HepG2 (cell line): Measurements from ENCODE around the gene MUCL3. TPM values are rescaled to one million over a fixed set of nuclear protein-coding genes. Genes with fewer than 3 reads are reported as not detected.

Experiments used
- ATAC-seq: fragments of 200-7000 bp; cut with Tn5 transposase; 3 replicates; pipeline ENCODE4 v1.9.1; 2020; ENCODE audit warnings: mild to moderate bottlenecking, moderate library complexity
- Bru-seq: library from RNA; stranded (reverse); fragments of 400-500 nt; gene quantifications from one replicate; lab custom pipeline; 2021; lab: Mats Ljungman, UMichigan
- BruChase-seq, 2 experiments: library from RNA; stranded (reverse); fragments of 400-500 nt; gene quantifications; one replicate each; lab custom pipeline; 2021; lab: Mats Ljungman, UMichigan
- BruUV-seq: library from RNA; stranded (reverse); fragments of 400-500 nt; replicated peaks from 2 replicates; lab custom pipeline; 2021; lab: Mats Ljungman, UMichigan
- CTCF ChIA-PET: fragments of 300-600 bp; formaldehyde crosslinking; extraction: SDS; loops from one replicate; lab custom pipeline; 2021; ENCODE audit warnings: low total read pairs, inconsistent platforms, low intra/inter-chr PET ratio; lab: Yijun Ruan, JAX
- POLR2A ChIA-PET: fragments of 350-600 bp; sonication (Branson Sonifier 250); formaldehyde crosslinking; loops from one replicate; lab custom pipeline; 2020; ENCODE audit warnings: antibody characterized with exemption, inconsistent platforms; lab: Yijun Ruan, JAX
- DNase-seq: peaks from one replicate; pipeline ENCODE4 v3.0.0-alpha.2; 2015; ENCODE audit warnings: low spot score
- FAIRE-seq: peaks from 3 replicates; lab custom pipeline; 2011; peaks lifted over from hg19 to GRCh38; lab: Jason Lieb, UNC
- H2AFZ ChIP-seq: one replicate; pipeline ENCODE4 v1.6.1; 2011; ENCODE audit warnings: low read length, inconsistent platforms
- H3K27ac ChIP-seq: fragments of 300-600 bp; 3 replicates; pipeline ENCODE4 v1.8.0; 2011; ENCODE audit warnings: mixed run types, mild to moderate bottlenecking, mixed read lengths, low read length, inconsistent platforms; ENCODE audit not compliant: insufficient read depth; ENCODE audit errors: extremely low read length
- H3K27me3 ChIP-seq, 2 experiments: fragments of 200-600 bp in 1 of 2; 2 replicates in 1 of 2; 3 replicates in 1 of 2; pipeline versions ENCODE4 v1.6.0 to v1.8.0; 2011; ENCODE audit warnings: low read length in 2 of 2, mild to moderate bottlenecking in 2 of 2, moderate library complexity in 2 of 2, inconsistent platforms in 1 of 2; ENCODE audit not compliant: insufficient read depth in 2 of 2, control insufficient read depth in 1 of 2
- H3K36me3 ChIP-seq, 2 experiments: fragments of 200-600 bp in 1 of 2; replicated peaks in 1 of 2; 2 replicates in 1 of 2; 3 replicates in 1 of 2; pipeline versions ENCODE4 v1.5.1 to v1.8.0; 2011; ENCODE audit warnings: low read length in 2 of 2, inconsistent platforms in 1 of 2; ENCODE audit not compliant: insufficient read depth in 2 of 2, control insufficient read depth in 1 of 2
- H3K4me1 ChIP-seq: 2 replicates; pipeline ENCODE4 v1.5.1; 2012; ENCODE audit warnings: low read length, inconsistent platforms; ENCODE audit not compliant: insufficient read depth
- H3K4me2 ChIP-seq: 2 replicates; pipeline ENCODE4 v1.6.0; 2011; ENCODE audit warnings: low read depth, low read length, inconsistent platforms
- H3K4me3 ChIP-seq, 3 experiments: fragments of 200-600 bp in 1 of 3; sonication (generic), shearing (Covaris generic) in 1 of 3; replicated peaks in 1 of 3; 2 replicates each; pipeline ENCODE4 v1.5.1; 2011 to 2016; ENCODE audit warnings: low read length in 3 of 3, inconsistent platforms in 2 of 3, low read depth in 2 of 3, mild to moderate bottlenecking in 2 of 3, control low read depth in 1 of 3, mixed read lengths in 1 of 3; ENCODE audit not compliant: insufficient read depth in 1 of 3
- H3K79me2 ChIP-seq: one replicate; pipeline ENCODE4 v1.6.1; 2011; ENCODE audit warnings: low read length, inconsistent platforms; ENCODE audit not compliant: insufficient read depth
- H3K9ac ChIP-seq: 2 replicates; pipeline ENCODE4 v1.6.0; 2011; ENCODE audit warnings: mild to moderate bottlenecking, low read depth, low read length, inconsistent platforms; ENCODE audit not compliant: insufficient read depth
- H3K9me3 ChIP-seq: 2 replicates; pipeline ENCODE4 v1.5.1; 2012; ENCODE audit warnings: mild to moderate bottlenecking, low read length
- H4K20me1 ChIP-seq: 2 replicates; pipeline ENCODE4 v1.6.0; 2011; ENCODE audit warnings: inconsistent platforms, mild to moderate bottlenecking, low read length, moderate library complexity; ENCODE audit not compliant: insufficient read depth
- CREB1 ChIP-seq, 2 experiments: fragments of 450-650 bp in 1 of 2; IDR thresholded peaks; 2 replicates each; pipeline ENCODE4 v1.6.1; 2016 to 2017; ENCODE audit warnings: control low read depth in 1 of 2, mild to moderate bottlenecking in 1 of 2, missing compliant biosample characterization in 1 of 2, missing genetic modification characterization in 1 of 2
- HNF4A ChIP-seq: sonication (generic); formaldehyde crosslinking; IDR thresholded peaks from 2 replicates; pipeline ENCODE4 v1.4.0; 2020; ENCODE audit warnings: missing genetic modification reagents
- RARA ChIP-seq: IDR thresholded peaks from 2 replicates; pipeline ENCODE4 v1.6.1; 2016; ENCODE audit warnings: missing genetic modification reagents, missing compliant biosample characterization
- RXRA ChIP-seq: sonication (generic); formaldehyde crosslinking; IDR thresholded peaks from 2 replicates; pipeline ENCODE4 v1.5.1; 2020; ENCODE audit warnings: missing genetic modification reagents
- SOX6 ChIP-seq, 2 experiments: fragments of 450-650 bp in 1 of 2; sonication (generic) in 1 of 2; formaldehyde crosslinking in 1 of 2; IDR thresholded peaks; 2 replicates each; pipeline versions ENCODE4 v1.4.0 to v1.6.1; 2017 to 2020; ENCODE audit warnings: antibody characterized with exemption in 1 of 2, mild to moderate bottlenecking in 1 of 2, missing genetic modification reagents in 1 of 2
- SSRP1 ChIP-seq: IDR thresholded peaks from 2 replicates; pipeline ENCODE4 v1.6.1; 2016; ENCODE audit warnings: control low read depth
- THRA ChIP-seq: sonication (generic); formaldehyde crosslinking; IDR thresholded peaks from 2 replicates; pipeline ENCODE4 v1.4.0; 2020; ENCODE audit warnings: missing genetic modification reagents, borderline replicate concordance
- XBP1 ChIP-seq: sonication (generic); formaldehyde crosslinking; IDR thresholded peaks from 2 replicates; pipeline ENCODE4 v1.5.0; 2020; ENCODE audit warnings: missing genetic modification reagents
- ZNF777 ChIP-seq: sonication (generic); formaldehyde crosslinking; IDR thresholded peaks from 2 replicates; pipeline ENCODE4 v1.4.0; 2020; ENCODE audit warnings: missing genetic modification reagents
- WGBS: methylation state at CpG from one replicate; pipeline ENCODE4 v1.1.6; 2017; ENCODE audit warnings: low lambda C conversion rate; 5-methylcytosine and 5-hydroxymethylcytosine counted together
- in situ Hi-C: cut with HindIII; loops from 2 replicates; pipeline ENCODE4 v1.10.0; 2017; ENCODE audit warnings: low pct_unique_long_range_greater_than_20kb; ENCODE audit not compliant: extremely low pct_ligation_motif_present
- intact Hi-C: fragments of 100-400 bp; cut with micrococcal nuclease; formaldehyde crosslinking; loops from one replicate; pipeline ENCODE4 v1.10.0; 2022; ENCODE audit not compliant: unreplicated experiment
- long read RNA-seq, 2 experiments: library from RNA in 1 of 2; library from polyadenylated mRNA in 1 of 2; stranded (forward) in 1 of 2; unstranded in 1 of 2; transcript quantifications; one replicate each; pipeline ENCODE4 v2.0.0, GENCODE V29; 2019 to 2022
- polyA minus RNA-seq, 3 experiments: library from RNA; depleted of rRNA, polyadenylated mRNA; stranded (reverse); fragments of >200 nt; gene quantifications; 2 replicates each; pipeline ENCODE4 v1.2.3, GENCODE V29; 2011; ENCODE audit warnings: low replicate concordance in 1 of 3
- polyA plus RNA-seq, 8 experiments: library from polyadenylated mRNA; depleted of rRNA in 3 of 8; stranded (reverse) in 7 of 8; unstranded in 1 of 8; fragments of >200 nt; fragmentation: Illumina TruSeq in 4 of 8; extraction: Trizol in 4 of 8; gene quantifications; 2 replicates each; pipeline versions ENCODE4 v1.2.1 to v1.2.3, GENCODE V29; 2011 to 2016; ENCODE audit warnings: low read depth in 4 of 8, missing spikeins in 1 of 8, mixed read lengths in 1 of 8; ENCODE audit not compliant: insufficient read depth in 1 of 8
- total RNA-seq, 5 experiments: library from RNA; depleted of rRNA; stranded (reverse); fragments of >200 nt; fragmentation: Illumina TruSeq; extraction: Trizol; gene quantifications; 2 replicates each; pipeline ENCODE4 v1.2.3, GENCODE V29; 2016; ENCODE audit warnings: low read depth in 1 of 5
- TF ChIP-seq, protein P1 (sequence below): sonication (generic); formaldehyde crosslinking; IDR thresholded peaks from 2 replicates; pipeline ENCODE4 v1.8.1; 2022; ENCODE audit warnings: mild to moderate bottlenecking, missing genetic modification reagents

The MUCL3 gene, protein sequence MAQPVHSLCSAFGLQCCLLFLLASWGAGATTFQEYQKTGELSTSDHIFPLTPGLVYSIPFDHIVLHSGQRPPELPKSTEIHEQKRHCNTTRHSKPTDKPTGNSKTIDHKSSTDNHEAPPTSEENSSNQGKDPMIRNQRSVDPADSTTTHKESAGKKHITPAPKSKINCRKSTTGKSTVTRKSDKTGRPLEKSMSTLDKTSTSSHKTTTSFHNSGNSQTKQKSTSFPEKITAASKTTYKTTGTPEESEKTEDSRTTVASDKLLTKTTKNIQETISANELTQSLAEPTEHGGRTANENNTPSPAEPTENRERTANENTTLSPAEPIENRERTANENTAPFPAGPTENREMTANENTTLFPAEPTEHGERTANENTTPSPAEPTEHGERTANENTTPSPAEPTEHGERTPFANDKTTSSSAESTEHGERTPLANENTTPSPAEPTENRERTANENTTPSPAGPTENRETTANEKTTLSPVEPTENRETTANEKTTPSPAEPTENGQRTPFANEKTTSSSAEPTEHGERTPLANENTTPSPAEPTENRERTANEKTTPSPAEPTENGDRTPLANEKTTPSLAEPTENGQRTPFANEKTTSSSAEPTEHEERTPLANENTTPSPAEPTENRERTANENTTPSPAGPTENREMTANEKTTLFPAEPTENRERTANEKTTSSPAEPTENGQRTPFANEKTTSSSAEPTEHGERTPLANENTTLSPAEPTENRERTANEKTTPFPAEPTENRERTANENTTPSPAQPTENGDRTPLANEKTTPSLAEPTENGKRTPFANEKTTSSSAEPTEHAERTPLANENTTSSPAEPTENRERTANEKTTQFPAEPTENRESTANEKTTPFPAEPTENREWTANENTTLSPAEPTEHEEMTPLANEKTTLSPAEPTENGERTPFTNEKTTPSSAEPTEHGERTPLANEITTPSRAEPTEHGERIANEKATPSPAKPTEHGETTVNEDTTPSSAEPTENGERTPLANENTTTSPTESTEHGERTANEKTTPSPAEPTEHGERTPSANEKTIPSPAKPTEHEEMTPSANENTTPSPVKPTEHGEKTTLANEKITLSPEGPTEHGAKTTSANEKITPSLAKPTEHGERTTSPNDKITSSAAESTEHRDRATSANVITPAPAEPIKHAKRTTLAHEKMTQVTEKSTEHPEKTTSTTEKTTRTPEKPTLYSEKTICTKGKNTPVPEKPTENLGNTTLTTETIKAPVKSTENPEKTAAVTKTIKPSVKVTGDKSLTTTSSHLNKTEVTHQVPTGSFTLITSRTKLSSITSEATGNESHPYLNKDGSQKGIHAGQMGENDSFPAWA (N-terminal part only)
- not detected in 2 replicates for total RNA-seq (2016; rRNA removed; fragmentation: Illumina TruSeq; extraction: Trizol)
- total RNA-seq (2016; cell fraction: cytosol; rRNA removed; fragmentation: Illumina TruSeq; extraction: Trizol; ENCODE audit: low read depth) = not detected in 2 replicates
- total RNA-seq (2016; cell fraction: insoluble cytoplasmic fraction; rRNA removed; fragmentation: Illumina TruSeq; extraction: Trizol) = not detected in 2 replicates
- not detected in 2 replicates for total RNA-seq (2016; cell fraction: membrane; rRNA removed; fragmentation: Illumina TruSeq; extraction: Trizol)
- total RNA-seq (2016; cell fraction: nucleus; rRNA removed; fragmentation: Illumina TruSeq; extraction: Trizol) = not detected in 2 replicates
- not detected in 2 replicates for polyA plus RNA-seq (2011; rRNA removed)
- not detected in 2 replicates for polyA plus RNA-seq (2011; cell fraction: cytosol; rRNA removed)
- not detected in 2 replicates for polyA plus RNA-seq (2011; cell fraction: nucleus; rRNA removed)
- polyA plus RNA-seq (2012) = not detected in 2 replicates
- not detected in 2 replicates for polyA plus RNA-seq (2016; cell fraction: cytosol; fragmentation: Illumina TruSeq; extraction: Trizol; ENCODE audit: low read depth)
- not detected in 2 replicates for polyA plus RNA-seq (2016; cell fraction: insoluble cytoplasmic fraction; fragmentation: Illumina TruSeq; extraction: Trizol; ENCODE audit: low read depth)
- not detected in 2 replicates for polyA plus RNA-seq (2016; cell fraction: membrane; fragmentation: Illumina TruSeq; extraction: Trizol; ENCODE audit: low read depth)
- not detected in 2 replicates for polyA plus RNA-seq (2016; cell fraction: nucleus; fragmentation: Illumina TruSeq; extraction: Trizol; ENCODE audit: insufficient read depth, low read depth)
- not detected in 2 replicates for polyA minus RNA-seq (2011; rRNA and poly(A)+ RNA removed; ENCODE audit: low replicate concordance)
- polyA minus RNA-seq (2011; cell fraction: cytosol; rRNA and poly(A)+ RNA removed) = not detected in 2 replicates
- polyA minus RNA-seq (2011; cell fraction: nucleus; rRNA and poly(A)+ RNA removed) = not detected in 2 replicates
- Bru-seq, nascent RNA = not detected
- percentile 9 among the genes with signal in this experiment for BruChase-seq, experiment 1, labeled RNA remaining after a 6-hour chase
- BruChase-seq, experiment 2, labeled RNA remaining after a 2-hour chase = not detected
- long read RNA-seq, experiment 1 = 0 reads
- long read RNA-seq, experiment 2 = 0 reads

GRCh38 chr6:30940361-30940986 is at the start of gene MUCL3:
Gene MUCL3, plus strand, starts transcription at chr6:30940973. Its CDS starts 27 bp downstream, at chr6:30941000.
- DNase-seq (no peak), ATAC-seq (no peak), FAIRE-seq (no peak)
- Histone ChIP-seq H3K4me2 (no peak within 1 kb of the TSS), H3K79me2 (no peaks in the 10 kb centered on the region), H3K9me3 (no peaks in the 10 kb centered on the region), H3K36me3 (no peaks in the 10 kb centered on the region), H3K27me3 (peaks cover 2 to 35% of the 10 kb centered on the region in 2 experiments; a peak in 4 of 5 replicates), H3K4me3 (no peak within 1 kb of the TSS), H3K9ac (no peak within 1 kb of the TSS), H4K20me1 (no peaks in the 10 kb centered on the region), H3K4me1 (peaks cover 18% of the 10 kb centered on the region), H3K27ac (no peak within 1 kb of the TSS), H2AFZ (no peak within 1 kb of the TSS)
- intact Hi-C loops = no loop called here
- CTCF ChIA-PET = no interaction called here
- in situ Hi-C loops = no loop called here
- WGBS = 5% methylated on average over 16 of the region's 16 CpGs
- POLR2A ChIA-PET = no interaction called here
- no peak for TF ChIP-seq SOX6 (IDR thresholded peaks at IDR 0.05)
- TF ChIP-seq SOX6 (CRISPR knock-in tag; IDR thresholded peaks at IDR 0.05) = no peak
- TF ChIP-seq SSRP1 = no peak
- TF ChIP-seq HNF4A (CRISPR knock-in tag) = 0 out of 2 replicates have a peak, but pooled peaks have one; percentile 16
- peak; percentile 33; the same call in 1 of the 2 replicates for TF ChIP-seq CREB1 (IDR thresholded peaks at IDR 0.05)
- TF ChIP-seq CREB1 (CRISPR knock-in tag; IDR thresholded peaks at IDR 0.05) = no peak
- TF ChIP-seq RARA (CRISPR knock-in tag) = no peak
- TF ChIP-seq, protein P1, sequence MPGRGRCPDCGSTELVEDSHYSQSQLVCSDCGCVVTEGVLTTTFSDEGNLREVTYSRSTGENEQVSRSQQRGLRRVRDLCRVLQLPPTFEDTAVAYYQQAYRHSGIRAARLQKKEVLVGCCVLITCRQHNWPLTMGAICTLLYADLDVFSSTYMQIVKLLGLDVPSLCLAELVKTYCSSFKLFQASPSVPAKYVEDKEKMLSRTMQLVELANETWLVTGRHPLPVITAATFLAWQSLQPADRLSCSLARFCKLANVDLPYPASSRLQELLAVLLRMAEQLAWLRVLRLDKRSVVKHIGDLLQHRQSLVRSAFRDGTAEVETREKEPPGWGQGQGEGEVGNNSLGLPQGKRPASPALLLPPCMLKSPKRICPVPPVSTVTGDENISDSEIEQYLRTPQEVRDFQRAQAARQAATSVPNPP (CRISPR knock-in tag) = no peak
- TF ChIP-seq XBP1 (CRISPR knock-in tag) = no peak
- no peak for TF ChIP-seq ZNF777
- TF ChIP-seq THRA (CRISPR knock-in tag) = peak; percentile 23; the same call in 1 of the 2 replicates
- TF ChIP-seq RXRA (CRISPR knock-in tag) = peak; percentile 30; the same call in 1 of the 2 replicates
- BruUV-seq = no TSS peak
